Right atrium auricular region (tissue), 2 donors: ENCODE measurements around the gene TNS1. TPM values are rescaled to one million over a fixed set of nuclear protein-coding genes. Genes with fewer than 3 reads are reported as not detected.

ENCODE experiments used
- DNase-seq: peaks from one replicate; pipeline ENCODE4 v3.0.0-alpha.2; 2019; ENCODE audit warnings: low spot score
- H3K27ac ChIP-seq, 2 donors: fragments of 200-600 bp; sonication (generic); 1 replicate in 1 of 2; 2 replicates in 1 of 2; pipeline ENCODE4 v1.5.1; 2016 to 2019
- H3K27me3 ChIP-seq, 2 donors: fragments of 200-600 bp; sonication (generic); one replicate each; pipeline versions ENCODE4 v1.5.1 to v1.6.0; 2017 to 2019
- H3K36me3 ChIP-seq: fragments of 200-600 bp; sonication (generic); one replicate; pipeline ENCODE4 v1.5.1; 2016
- H3K4me1 ChIP-seq, 2 donors: fragments of 200-600 bp; sonication (generic); one replicate each; pipeline versions ENCODE4 v1.5.1 to v1.6.0; 2017 to 2019
- H3K4me3 ChIP-seq, 2 donors: fragments of 200-600 bp; sonication (generic); 1 replicate in 1 of 2; 2 replicates in 1 of 2; pipeline ENCODE4 v1.5.1; 2017 to 2019; ENCODE audit warnings: mild to moderate bottlenecking in 1 of 2, moderate library complexity in 1 of 2
- H3K9me3 ChIP-seq, 2 donors: fragments of 200-600 bp; sonication (generic); one replicate each; pipeline ENCODE4 v1.5.1; 2019
- total RNA-seq, 2 donors: library from RNA; depleted of rRNA; stranded (reverse); fragments of >200 nt; gene quantifications; one replicate each; pipeline ENCODE4 v1.1.0, GENCODE V29; 2016
- TF ChIP-seq, protein P1 (sequence below), 2 donors: fragments of 200-600 bp; sonication (generic); IDR thresholded peaks; one replicate each; pipeline ENCODE4 v1.5.1; 2019; ENCODE audit warnings: antibody characterized with exemption in 2 of 2

TNS1 gene
- total RNA-seq, 2 donors from 2014 or later: 393 to 720 TPM

DNA sequence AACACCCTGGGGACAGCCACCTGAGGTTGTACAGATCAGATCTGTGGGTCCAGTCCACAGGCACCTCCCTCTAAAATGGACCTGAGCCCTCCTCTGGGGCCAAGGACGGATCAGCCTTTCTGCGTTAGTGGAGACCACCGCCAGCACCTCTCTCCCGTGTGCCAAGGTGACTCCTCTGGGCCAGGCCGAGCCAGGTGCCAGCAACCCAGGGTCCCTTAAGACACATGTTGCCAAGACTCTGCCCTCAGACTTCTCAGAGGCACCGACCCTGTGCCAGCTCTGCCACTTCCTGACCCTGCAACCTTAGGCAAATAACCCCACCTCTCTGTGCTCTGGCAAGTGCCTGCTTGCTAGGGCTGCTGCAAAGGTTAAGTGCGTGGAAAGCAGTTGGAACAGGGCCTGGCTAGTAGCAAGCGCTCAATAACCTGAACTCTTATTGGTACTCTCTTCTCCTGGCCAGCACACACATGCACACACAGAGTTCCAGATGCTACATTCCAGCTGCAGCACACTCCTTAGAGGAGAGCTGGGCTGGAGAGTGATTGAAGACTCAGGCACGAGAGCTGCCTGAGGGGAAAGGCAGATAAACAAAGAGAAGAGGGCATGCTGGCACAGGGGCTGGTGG lies 105.6 kb downstream of the TNS1 start:
- no peak overlapping the region for H3K4me3 ChIP-seq
- H3K4me1 ChIP-seq: peaks cover 0 to 62% of the 10 kb centered on the region in 2 donors
- H3K27ac ChIP-seq: peak overlapping the region; percentile 96 to 99
- peaks cover 94% of the 10 kb centered on the region for H3K36me3 ChIP-seq
- TF ChIP-seq, protein P1, sequence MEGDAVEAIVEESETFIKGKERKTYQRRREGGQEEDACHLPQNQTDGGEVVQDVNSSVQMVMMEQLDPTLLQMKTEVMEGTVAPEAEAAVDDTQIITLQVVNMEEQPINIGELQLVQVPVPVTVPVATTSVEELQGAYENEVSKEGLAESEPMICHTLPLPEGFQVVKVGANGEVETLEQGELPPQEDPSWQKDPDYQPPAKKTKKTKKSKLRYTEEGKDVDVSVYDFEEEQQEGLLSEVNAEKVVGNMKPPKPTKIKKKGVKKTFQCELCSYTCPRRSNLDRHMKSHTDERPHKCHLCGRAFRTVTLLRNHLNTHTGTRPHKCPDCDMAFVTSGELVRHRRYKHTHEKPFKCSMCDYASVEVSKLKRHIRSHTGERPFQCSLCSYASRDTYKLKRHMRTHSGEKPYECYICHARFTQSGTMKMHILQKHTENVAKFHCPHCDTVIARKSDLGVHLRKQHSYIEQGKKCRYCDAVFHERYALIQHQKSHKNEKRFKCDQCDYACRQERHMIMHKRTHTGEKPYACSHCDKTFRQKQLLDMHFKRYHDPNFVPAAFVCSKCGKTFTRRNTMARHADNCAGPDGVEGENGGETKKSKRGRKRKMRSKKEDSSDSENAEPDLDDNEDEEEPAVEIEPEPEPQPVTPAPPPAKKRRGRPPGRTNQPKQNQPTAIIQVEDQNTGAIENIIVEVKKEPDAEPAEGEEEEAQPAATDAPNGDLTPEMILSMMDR (IDR thresholded peaks at IDR 0.05): no peak
- no peak for DNase-seq
- no peaks in the 10 kb centered on the region for H3K27me3 ChIP-seq
- H3K9me3 ChIP-seq: no peaks in the 10 kb centered on the region

DNA sequence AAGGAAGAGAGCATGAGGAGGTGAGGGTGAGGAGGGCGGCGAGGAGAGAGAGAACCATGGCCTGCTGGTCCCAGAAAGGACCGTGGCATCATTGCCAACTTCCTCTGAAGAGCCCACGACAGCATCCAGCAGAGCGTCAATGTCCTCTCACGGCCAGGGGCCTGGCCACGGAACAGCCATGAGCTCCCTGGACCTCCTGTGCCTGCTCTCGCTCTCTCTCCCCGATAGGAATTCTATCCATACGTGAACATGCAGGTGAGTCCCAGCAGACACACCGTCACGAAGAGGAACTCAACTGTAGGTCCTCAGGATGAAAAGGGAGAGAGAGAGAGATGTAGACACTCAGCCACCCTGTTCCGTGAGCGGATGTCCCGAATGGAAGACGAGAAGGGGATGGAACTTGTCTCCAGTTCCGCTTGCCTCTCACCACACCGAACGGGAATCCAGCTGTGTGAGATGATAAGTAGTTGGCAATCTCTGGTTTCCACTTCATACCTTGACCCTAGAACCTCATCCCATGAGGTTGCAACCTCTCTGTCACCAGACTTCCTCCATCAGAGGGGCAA lies 107.6 kb downstream of the TNS1 start:
- no peak overlapping the region for H3K4me3 ChIP-seq
- no peaks in the 10 kb centered on the region for H3K9me3 ChIP-seq
- H3K4me1 ChIP-seq: peaks cover 0 to 62% of the 10 kb centered on the region in 2 donors
- peaks cover 99% of the 10 kb centered on the region for H3K36me3 ChIP-seq
- no peaks in the 10 kb centered on the region for H3K27me3 ChIP-seq
- peak overlapping the region; percentile 44 to 79 for H3K27ac ChIP-seq
- TF ChIP-seq, protein P1 (IDR thresholded peaks at IDR 0.05): no peak
- DNase-seq: no peak

DNA sequence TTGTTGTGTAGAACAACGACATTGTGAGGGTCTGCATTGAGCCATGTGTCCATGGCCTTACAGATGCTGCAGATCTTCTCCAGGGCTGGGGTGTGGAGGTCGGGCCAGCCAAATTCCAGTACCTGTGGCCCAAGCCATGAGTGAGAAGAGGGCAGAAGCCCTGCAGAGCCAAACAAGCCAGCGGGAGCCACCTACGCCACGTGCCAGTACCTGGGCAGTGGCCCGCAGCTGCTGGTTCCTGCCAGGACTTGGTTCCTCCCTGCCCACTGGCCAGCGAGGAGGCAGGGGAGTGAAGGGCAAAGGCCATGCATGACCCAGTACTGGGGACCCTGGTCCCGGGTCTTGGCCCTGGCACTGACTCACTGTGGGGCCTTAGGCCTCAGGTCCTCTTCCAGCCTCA lies 109.4 kb downstream of the TNS1 start:
- Histone ChIP-seq H3K27me3 (no peaks in the 10 kb centered on the region), H3K36me3 (peaks cover 100% of the 10 kb centered on the region), H3K27ac (peak overlapping the region; percentile 44 to 79), H3K4me1 (peaks cover 0 to 62% of the 10 kb centered on the region in 2 donors), H3K4me3 (no peak overlapping the region), H3K9me3 (no peaks in the 10 kb centered on the region)
- no peak for DNase-seq
- TF ChIP-seq, protein P1 (IDR thresholded peaks at IDR 0.05): no peak

DNA sequence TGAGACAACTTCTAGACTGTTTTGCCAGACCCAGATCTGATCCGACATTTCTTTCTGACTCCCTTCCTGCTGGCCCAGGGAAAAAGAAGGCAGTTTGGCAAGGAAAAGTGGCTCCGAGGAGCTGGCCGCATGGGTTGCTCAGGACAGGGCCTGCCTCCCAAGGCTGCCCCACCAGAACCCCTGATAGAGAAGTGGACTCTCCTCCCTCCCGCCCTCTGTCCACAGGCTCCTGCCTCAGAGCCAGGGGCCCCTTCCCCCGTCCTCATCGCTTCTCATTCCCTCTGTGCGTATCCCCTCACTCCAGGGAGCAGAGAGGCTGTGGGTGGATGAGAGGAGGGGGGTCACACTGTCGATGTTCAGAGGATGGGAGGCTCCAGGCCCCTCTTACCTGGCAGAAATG lies 110.2 kb downstream of the TNS1 start:
- no peak overlapping the region for H3K4me3 ChIP-seq
- H3K27me3 ChIP-seq: no peaks in the 10 kb centered on the region
- peaks cover 0 to 62% of the 10 kb centered on the region in 2 donors for H3K4me1 ChIP-seq
- no peaks in the 10 kb centered on the region for H3K9me3 ChIP-seq
- TF ChIP-seq, protein P1 (IDR thresholded peaks at IDR 0.05): no peak
- peaks cover 98% of the 10 kb centered on the region for H3K36me3 ChIP-seq
- no peak for DNase-seq
- H3K27ac ChIP-seq: peak overlapping the region; percentile 72 to 79

DNA sequence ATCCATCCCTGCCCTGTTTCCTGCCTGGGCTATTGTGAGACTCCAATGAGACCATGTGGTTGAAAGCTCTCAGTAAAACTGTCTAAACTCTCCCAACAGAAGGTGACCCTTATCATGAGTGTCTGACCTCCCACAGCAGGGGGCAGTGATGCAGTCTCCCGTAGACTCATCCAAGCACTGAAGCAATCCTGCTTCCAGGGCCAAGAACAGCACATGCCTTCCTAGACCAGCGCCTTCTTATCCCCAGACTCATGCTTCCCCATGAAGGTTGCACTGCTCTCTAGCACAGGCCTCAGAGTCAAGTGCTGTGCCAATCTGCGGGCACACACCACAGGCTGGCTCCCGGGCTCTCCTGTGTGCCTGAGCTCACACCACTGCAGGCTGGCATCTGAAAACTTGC lies 112.3 kb downstream of the TNS1 start:
- H3K9me3 ChIP-seq: no peaks in the 10 kb centered on the region
- DNase-seq: peak; percentile 87
- no peaks in the 10 kb centered on the region for H3K27me3 ChIP-seq
- no peak overlapping the region for H3K4me3 ChIP-seq
- peaks cover 96% of the 10 kb centered on the region for H3K36me3 ChIP-seq
- peak overlapping the region; percentile 72 to 79 for H3K27ac ChIP-seq
- H3K4me1 ChIP-seq: peaks cover 0 to 72% of the 10 kb centered on the region in 2 donors
- TF ChIP-seq, protein P1 (IDR thresholded peaks at IDR 0.05): peak in 1 of 2 donors; percentile 48
